Measurements from ENCODE around the gene IRS2.

Gene IRS2

DNA sequence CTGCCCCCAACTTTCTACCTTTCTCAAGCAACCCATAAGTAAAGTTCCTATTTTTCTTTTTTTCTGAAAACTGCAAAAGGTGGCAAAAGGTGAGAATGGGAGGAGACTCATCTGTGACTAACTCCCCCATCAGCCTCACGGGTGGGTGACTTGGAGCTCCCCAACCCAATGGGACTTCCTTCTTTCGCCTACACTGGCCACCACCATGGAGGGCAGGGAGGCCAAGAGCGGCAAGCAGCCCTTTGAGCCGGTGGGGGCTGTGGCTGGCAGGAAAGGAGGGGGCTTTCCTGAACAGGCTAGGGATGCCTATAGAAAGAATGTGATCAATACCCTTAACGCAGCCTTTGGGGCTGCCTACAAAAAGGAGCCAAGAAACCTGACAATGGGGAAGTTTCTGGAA, 16.5 kb downstream of the IRS2 start:
- Histone ChIP-seq H3K27ac (peak overlapping the region; percentile 14; the same call in 1 of the 2 replicates), H3K4me3 (no peak overlapping the region), H3K36me3 (peaks cover 79% of the 10 kb centered on the region), H4K20me1 (peaks cover 90% of the 10 kb centered on the region), H3K27me3 (no peaks in the 10 kb centered on the region), H3K4me1 (peaks cover 36% of the 10 kb centered on the region), H3K9me3 (peaks cover 14% of the 10 kb centered on the region), H3K9ac (no peak overlapping the region), H3K4me2 (peak overlapping the region; percentile 4; the same call in 1 of the 2 replicates)
- TF ChIP-seq Cebpa-rat (IDR thresholded peaks at IDR 0.05): no peak

DNA sequence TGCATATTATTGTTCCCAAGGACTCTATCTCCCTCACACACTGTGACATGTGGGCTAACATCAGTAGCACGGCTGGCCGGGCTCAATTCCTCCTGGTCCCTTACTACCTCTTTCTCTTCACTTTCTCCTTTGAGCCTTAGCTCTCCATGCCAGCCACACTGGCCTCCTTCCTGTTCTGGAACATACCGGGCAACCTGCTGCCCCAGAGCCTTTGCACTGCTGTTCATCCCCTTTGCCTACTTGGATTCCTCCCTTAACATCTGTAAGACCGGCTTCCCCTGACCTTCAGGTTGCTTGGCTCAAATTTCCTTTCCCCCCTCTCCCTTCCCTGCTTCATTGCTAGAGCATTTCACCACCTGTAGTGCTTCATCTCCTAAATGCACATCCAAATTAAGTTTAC, 17.1 kb downstream of the IRS2 start:
- no peak overlapping the region for H3K4me3 ChIP-seq
- no peak overlapping the region for H3K9ac ChIP-seq
- peaks cover 72% of the 10 kb centered on the region for H3K36me3 ChIP-seq
- peaks cover 90% of the 10 kb centered on the region for H4K20me1 ChIP-seq
- no peak overlapping the region for H3K27ac ChIP-seq
- H3K27me3 ChIP-seq: no peaks in the 10 kb centered on the region
- peaks cover 10% of the 10 kb centered on the region for H3K9me3 ChIP-seq
- H3K4me1 ChIP-seq: peaks cover 42% of the 10 kb centered on the region
- no peak for TF ChIP-seq Cebpa-rat (IDR thresholded peaks at IDR 0.05)
- no peak overlapping the region for H3K4me2 ChIP-seq

DNA sequence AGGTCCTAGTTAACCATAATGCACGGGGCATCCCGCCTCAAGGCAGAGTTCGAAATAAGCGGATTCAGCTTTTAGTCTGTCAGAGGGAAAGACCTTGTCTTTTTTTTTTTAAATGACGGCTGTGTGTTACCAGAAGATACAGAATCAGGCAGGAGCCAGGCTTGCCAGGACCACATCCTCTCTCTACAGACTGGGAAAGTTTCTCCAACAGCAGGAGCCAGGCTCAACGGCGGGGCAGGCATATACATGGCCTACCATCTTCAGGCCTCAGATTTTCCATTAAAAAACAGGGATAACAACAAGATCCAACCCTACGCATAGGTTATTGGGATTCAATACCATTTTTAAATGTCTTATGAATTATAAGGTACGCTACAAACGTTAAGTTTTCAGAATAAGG, 17.8 kb downstream of the IRS2 start:
- H3K9me3 ChIP-seq: peaks cover 6% of the 10 kb centered on the region
- H3K4me1 ChIP-seq: peaks cover 49% of the 10 kb centered on the region
- no peak overlapping the region for H3K4me2 ChIP-seq
- peaks cover 65% of the 10 kb centered on the region for H3K36me3 ChIP-seq
- H4K20me1 ChIP-seq: peaks cover 90% of the 10 kb centered on the region
- no peak overlapping the region for H3K27ac ChIP-seq
- H3K9ac ChIP-seq: no peak overlapping the region
- H3K27me3 ChIP-seq: no peaks in the 10 kb centered on the region
- H3K4me3 ChIP-seq: no peak overlapping the region
- TF ChIP-seq Cebpa-rat (IDR thresholded peaks at IDR 0.05): no peak

DNA sequence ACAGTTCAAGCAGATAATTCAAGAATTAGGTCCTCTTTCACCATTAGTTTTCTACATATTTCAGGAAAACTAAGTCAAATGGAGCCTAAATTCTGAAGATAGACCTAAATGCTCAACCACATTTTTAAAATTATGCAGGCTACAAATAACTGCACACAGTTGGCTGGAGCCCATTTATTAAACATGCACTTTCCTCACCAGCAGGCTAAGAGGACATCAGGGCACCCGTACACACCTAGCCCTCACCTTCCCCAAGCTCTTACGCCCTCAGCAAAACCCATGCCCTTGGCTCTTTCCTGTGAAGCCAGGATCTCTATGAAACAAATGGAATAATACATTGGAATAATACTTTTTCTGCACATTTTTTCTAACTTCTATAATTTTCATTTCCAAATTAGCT, 18.2 kb downstream of the IRS2 start:
- peaks cover 90% of the 10 kb centered on the region for H4K20me1 ChIP-seq
- no peak overlapping the region for H3K4me3 ChIP-seq
- no peak overlapping the region for H3K4me2 ChIP-seq
- peaks cover 61% of the 10 kb centered on the region for H3K36me3 ChIP-seq
- peaks cover 53% of the 10 kb centered on the region for H3K4me1 ChIP-seq
- TF ChIP-seq Cebpa-rat (IDR thresholded peaks at IDR 0.05): no peak
- H3K27ac ChIP-seq: no peak overlapping the region
- H3K27me3 ChIP-seq: no peaks in the 10 kb centered on the region
- H3K9me3 ChIP-seq: peaks cover 6% of the 10 kb centered on the region
- no peak overlapping the region for H3K9ac ChIP-seq

DNA sequence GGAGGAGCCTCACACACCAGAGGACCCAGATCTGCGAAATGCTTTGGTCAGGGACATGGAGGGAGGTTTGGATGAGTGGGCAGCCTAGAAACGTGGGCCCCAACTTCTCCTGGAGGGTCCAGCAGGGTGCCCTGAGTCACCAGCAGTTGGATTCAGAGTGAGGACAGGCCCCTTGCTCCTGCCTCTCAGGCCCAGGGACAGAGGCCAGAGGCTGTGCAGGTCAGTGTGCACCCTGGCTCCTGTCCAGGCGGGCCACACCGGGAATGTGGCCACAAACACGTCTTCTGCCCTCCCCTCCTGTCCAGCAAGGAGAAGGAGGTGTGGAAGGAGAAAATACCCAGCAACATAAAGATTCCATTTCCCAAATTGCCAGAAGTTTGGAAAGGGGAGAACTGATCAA, 19.4 kb downstream of the IRS2 start:
- Histone ChIP-seq H3K36me3 (peaks cover 61% of the 10 kb centered on the region), H3K4me3 (no peak overlapping the region), H3K4me2 (peak overlapping the region; percentile 42), H3K9ac (no peak overlapping the region), H3K27me3 (no peaks in the 10 kb centered on the region), H3K4me1 (peaks cover 65% of the 10 kb centered on the region), H3K27ac (no peak overlapping the region; the same call in 1 of the 2 replicates), H4K20me1 (peaks cover 90% of the 10 kb centered on the region), H3K9me3 (peaks cover 6% of the 10 kb centered on the region)
- TF ChIP-seq Cebpa-rat (IDR thresholded peaks at IDR 0.05): no peak

DNA sequence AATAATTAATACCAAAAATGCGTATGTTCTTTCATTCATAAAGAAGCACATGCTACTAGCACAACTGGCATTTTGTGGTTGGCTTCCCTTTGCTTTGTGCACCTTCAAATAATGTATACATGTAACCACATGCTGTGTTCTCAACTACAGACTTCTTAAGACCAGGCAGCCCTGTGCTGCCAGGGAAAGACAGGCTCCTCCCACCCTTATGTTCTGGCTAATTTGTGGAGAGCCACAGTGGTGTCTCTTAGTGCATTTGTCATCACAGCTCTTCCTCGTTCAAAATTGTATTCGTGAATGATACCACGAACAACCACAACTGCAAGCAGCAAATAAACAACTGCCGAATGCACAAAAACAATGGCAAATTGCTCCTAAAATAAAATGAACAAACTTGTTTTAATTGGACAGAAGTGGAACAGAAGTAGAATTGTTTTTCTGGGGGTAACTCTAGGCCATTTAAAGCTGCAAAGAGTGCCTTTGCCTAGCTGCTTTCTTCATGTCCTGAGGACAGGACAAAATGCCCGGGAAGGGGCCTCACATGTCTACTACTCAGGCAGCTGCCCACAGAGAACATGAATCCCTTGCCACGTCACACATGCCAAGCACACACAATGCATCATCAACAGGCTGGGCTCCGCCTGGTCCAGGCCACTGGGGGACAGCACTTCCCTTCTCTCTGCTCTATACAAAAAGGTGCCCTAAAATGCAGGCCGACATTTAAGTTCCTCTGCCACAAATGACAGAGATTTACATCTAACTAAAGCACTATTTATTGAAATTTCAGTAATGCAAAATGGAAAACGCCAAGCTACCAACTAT, 21.7 kb downstream of the IRS2 start:
- Histone ChIP-seq H3K27me3 (no peaks in the 10 kb centered on the region), H3K36me3 (peaks cover 52% of the 10 kb centered on the region), H3K27ac (0 out of 2 replicates have a peak overlapping the region, but pooled peaks have one; percentile 40), H3K9ac (no peak overlapping the region), H3K9me3 (no peaks in the 10 kb centered on the region), H3K4me3 (no peak overlapping the region), H3K4me1 (peaks cover 75% of the 10 kb centered on the region), H4K20me1 (peaks cover 90% of the 10 kb centered on the region), H3K4me2 (peak overlapping the region; percentile 65)
- TF ChIP-seq Cebpa-rat (IDR thresholded peaks at IDR 0.05): no peak

DNA sequence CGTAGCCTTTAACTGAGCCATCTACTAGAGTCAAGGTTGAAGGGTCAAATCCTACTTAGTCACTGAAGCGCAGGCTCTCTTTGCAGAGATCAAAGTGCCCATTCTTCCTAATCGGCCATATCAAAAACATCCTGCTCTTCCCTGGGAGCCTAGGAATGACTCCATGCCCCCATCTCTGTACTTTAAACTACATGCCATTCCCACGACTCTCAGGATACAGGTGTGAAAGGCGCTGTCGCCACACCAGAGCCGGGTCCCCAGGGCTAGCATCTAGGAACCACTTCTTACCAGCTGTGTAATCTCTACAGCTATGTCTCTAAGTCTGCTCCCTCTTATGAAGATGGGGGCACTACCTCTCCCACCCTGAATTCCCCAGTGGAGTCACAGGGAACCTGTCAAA, 22.3 kb downstream of the IRS2 start:
- no peaks in the 10 kb centered on the region for H3K27me3 ChIP-seq
- no peak overlapping the region for H3K4me3 ChIP-seq
- no peaks in the 10 kb centered on the region for H3K9me3 ChIP-seq
- H4K20me1 ChIP-seq: peaks cover 90% of the 10 kb centered on the region
- H3K9ac ChIP-seq: no peak overlapping the region
- H3K27ac ChIP-seq: no peak overlapping the region
- TF ChIP-seq Cebpa-rat (IDR thresholded peaks at IDR 0.05): no peak
- H3K4me2 ChIP-seq: peak overlapping the region; percentile 65
- H3K36me3 ChIP-seq: peaks cover 46% of the 10 kb centered on the region
- H3K4me1 ChIP-seq: peaks cover 76% of the 10 kb centered on the region

DNA sequence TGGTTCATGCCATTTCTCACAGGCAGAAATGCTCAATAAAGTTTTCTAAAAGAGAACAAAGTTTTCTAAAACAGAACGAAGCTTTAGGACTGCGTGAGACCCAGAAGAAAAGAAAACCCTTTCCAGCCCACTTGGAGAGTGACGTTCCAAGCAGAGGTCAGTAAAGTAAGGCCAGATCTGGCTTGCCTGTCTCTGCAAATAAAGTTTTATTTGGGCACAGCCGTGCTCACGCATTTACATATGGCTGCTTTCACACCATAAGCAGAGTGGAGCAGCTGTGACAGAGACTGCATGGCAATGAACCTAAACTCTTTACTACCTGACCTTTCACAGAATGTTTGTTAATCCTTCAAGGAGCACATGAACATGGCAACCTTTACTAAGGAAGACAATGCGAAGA, 23.6 kb downstream of the IRS2 start:
- Histone ChIP-seq H3K4me1 (peaks cover 88% of the 10 kb centered on the region), H3K4me3 (no peak overlapping the region), H3K4me2 (no peak overlapping the region), H3K27me3 (no peaks in the 10 kb centered on the region), H3K36me3 (peaks cover 38% of the 10 kb centered on the region), H3K9me3 (no peaks in the 10 kb centered on the region), H4K20me1 (peaks cover 90% of the 10 kb centered on the region), H3K27ac (0 out of 2 replicates have a peak overlapping the region, but pooled peaks have one; percentile 20), H3K9ac (no peak overlapping the region)
- TF ChIP-seq Cebpa-rat (IDR thresholded peaks at IDR 0.05): no peak

DNA sequence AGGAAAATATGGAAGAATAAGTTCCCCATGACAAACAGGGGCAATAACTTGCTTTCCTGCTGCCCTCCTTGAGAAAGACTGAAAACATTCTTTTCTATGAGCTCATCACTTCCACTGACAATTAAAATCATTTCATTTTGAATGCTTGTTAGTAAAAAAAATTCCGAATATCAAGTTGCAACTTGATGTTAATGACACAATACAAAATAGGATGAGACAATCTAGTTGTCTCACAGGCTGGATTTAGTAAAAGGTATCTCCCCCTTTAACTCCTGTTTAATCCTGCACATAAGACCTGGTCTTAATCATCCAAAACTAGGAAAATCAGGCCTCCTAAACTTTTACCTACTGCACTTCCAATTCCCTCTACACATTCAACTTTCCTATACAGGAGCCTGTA, 24.7 kb downstream of the IRS2 start:
- TF ChIP-seq Cebpa-rat (IDR thresholded peaks at IDR 0.05): no peak
- H3K9ac ChIP-seq: no peak overlapping the region
- H3K27ac ChIP-seq: no peak overlapping the region
- H3K4me2 ChIP-seq: no peak overlapping the region
- peaks cover 89% of the 10 kb centered on the region for H3K4me1 ChIP-seq
- peaks cover 90% of the 10 kb centered on the region for H4K20me1 ChIP-seq
- H3K36me3 ChIP-seq: peaks cover 39% of the 10 kb centered on the region
- no peaks in the 10 kb centered on the region for H3K27me3 ChIP-seq
- H3K9me3 ChIP-seq: no peaks in the 10 kb centered on the region
- H3K4me3 ChIP-seq: no peak overlapping the region

DNA sequence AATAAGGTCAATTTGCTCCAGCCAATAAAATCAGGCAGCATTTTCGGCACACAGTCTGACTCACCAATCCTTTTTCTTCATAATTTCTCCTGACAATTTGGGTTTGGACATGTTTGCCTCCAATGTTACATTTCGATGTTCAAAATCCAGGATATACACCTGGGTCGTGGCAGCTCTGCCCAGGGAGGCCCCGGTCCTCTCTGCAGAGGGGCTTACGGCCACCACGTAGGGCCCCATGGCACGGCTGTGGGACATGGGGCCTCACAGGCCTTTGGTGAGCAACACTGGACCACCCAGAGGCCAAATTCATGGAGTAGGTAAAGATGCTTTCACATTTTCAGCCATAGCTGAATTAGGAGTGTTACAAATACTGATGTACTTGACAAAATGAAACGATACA, 25.4 kb downstream of the IRS2 start:
- peaks cover 93% of the 10 kb centered on the region for H3K4me1 ChIP-seq
- H3K36me3 ChIP-seq: peaks cover 46% of the 10 kb centered on the region
- no peak for TF ChIP-seq Cebpa-rat (IDR thresholded peaks at IDR 0.05)
- 0 out of 2 replicates have a peak overlapping the region, but pooled peaks have one; percentile 67 for H3K4me2 ChIP-seq
- no peaks in the 10 kb centered on the region for H3K27me3 ChIP-seq
- peaks cover 95% of the 10 kb centered on the region for H4K20me1 ChIP-seq
- H3K9ac ChIP-seq: no peak overlapping the region
- no peak overlapping the region for H3K27ac ChIP-seq
- H3K9me3 ChIP-seq: no peaks in the 10 kb centered on the region
- H3K4me3 ChIP-seq: no peak overlapping the region
